Stimulated activated CD4-positive, alpha-beta T cell treated with anti-CD3 and anti-CD28 coated beads, Interleukin-1b, Interleukin-23, amount 100 ng/mL, for 1 hour (primary cell): ENCODE results near the gene TMEM126B.
A peak's percentile ranks its signal among the peaks of the same experiment; 100 is the strongest.

Experiments
- DNase-seq, 2 donors: peaks; one replicate each; pipeline ENCODE4 v3.0.0-alpha.2; 2020; ENCODE audit warnings: low read depth in 2 of 2

TMEM126B gene

GRCh38 chr11:85682330-85683305, 54.2 kb downstream of the TMEM126B start:
- peak; percentile 3 to 42 for DNase-seq

DNA sequence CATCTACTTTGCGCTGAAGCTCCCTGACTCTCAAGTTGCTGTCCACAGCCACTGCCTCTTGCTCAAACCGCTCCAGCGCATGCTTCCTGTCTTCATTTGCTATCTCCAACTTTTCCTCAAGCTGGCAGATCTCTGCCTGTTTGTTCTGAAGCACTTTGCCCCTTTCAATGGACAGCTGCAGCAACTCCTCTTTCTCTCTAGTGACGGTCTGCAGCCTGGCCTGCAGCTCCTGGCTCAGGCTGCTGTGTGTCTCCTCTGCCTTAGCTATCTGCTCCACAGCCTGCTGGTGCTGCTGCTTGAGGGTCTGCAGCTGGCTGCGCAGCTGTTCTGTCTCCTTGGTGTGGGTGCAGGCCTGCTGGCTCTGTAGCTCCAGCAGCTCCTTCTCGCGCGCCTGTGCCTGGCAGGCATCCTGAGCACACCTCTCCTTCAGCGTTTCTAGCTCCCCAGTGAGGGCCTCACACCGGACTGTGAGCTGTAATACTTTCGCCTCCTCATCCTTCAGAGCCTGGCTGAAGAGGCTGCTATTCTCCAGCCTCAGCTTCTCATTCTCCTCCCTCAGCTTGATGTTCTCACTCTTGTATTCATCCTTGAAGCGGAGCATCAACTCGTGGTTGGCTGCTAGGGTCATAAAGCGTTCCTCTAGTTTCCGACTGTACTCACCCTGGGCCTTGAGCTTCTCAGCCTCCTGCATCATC, 56.9 kb downstream of the TMEM126B start:
- no peak for DNase-seq

- no peak for DNase-seq
Observed at GRCh38 chr11:85685820-85686459, 57.5 kb downstream of the TMEM126B start, which contains the start of gene CCDC89. Gene CCDC89 (minus strand): TSS chr11:85686195. CDS start chr11:85686130, 65 bp downstream.
